GM23248 (cell line): ENCODE measurements around the gene KIAA1671. TPM values are rescaled to one million over a fixed set of nuclear protein-coding genes. Genes with fewer than 3 reads are reported as not detected.

Experiments
- DNase-seq: peaks from one replicate; pipeline ENCODE4 v3.0.0-alpha.2; 2015
- H2AFZ ChIP-seq: fragments of 200-600 bp; sonication (generic); 2 replicates; pipeline ENCODE4 v1.6.1; 2016; ENCODE audit warnings: antibody characterized with exemption
- H3F3A ChIP-seq: fragments of 200-600 bp; sonication (generic); 2 replicates; pipeline ENCODE4 v1.6.1; 2016; ENCODE audit warnings: mild to moderate bottlenecking, antibody characterized with exemption, mixed run types; ENCODE audit not compliant: insufficient read depth
- H3K27ac ChIP-seq: fragments of 200-600 bp; sonication (generic); 2 replicates; pipeline ENCODE4 v1.5.1; 2016; ENCODE audit warnings: mild to moderate bottlenecking
- H3K27me3 ChIP-seq: fragments of 200-600 bp; sonication (generic); replicated peaks from 2 replicates; pipeline ENCODE4 v1.6.1; 2016; ENCODE audit warnings: mild to moderate bottlenecking; ENCODE audit not compliant: insufficient read depth
- H3K36me3 ChIP-seq: fragments of 200-600 bp; sonication (generic); 2 replicates; pipeline ENCODE4 v1.6.1; 2016; ENCODE audit warnings: low read depth, mild to moderate bottlenecking
- H3K4me1 ChIP-seq: fragments of 200-600 bp; sonication (generic); 2 replicates; pipeline ENCODE4 v1.6.1; 2016; ENCODE audit warnings: mild to moderate bottlenecking; ENCODE audit not compliant: insufficient read depth
- H3K4me2 ChIP-seq: fragments of 200-600 bp; sonication (generic); one replicate; pipeline ENCODE4 v1.6.1; 2016; ENCODE audit warnings: mild to moderate bottlenecking; ENCODE audit not compliant: unreplicated experiment
- H3K4me3 ChIP-seq: fragments of 200-600 bp; sonication (generic); 2 replicates; pipeline ENCODE4 v1.5.1; 2016; ENCODE audit warnings: mild to moderate bottlenecking
- H3K79me2 ChIP-seq: fragments of 200-600 bp; sonication (generic); 2 replicates; pipeline ENCODE4 v1.6.1; 2016; ENCODE audit warnings: mild to moderate bottlenecking; ENCODE audit not compliant: insufficient read depth
- H3K9ac ChIP-seq: fragments of 200-600 bp; sonication (generic); 2 replicates; pipeline ENCODE4 v1.6.1; 2016; ENCODE audit warnings: mild to moderate bottlenecking
- H3K9me2 ChIP-seq: fragments of 200-600 bp; sonication (generic); 2 replicates; pipeline ENCODE4 v1.6.1; 2016; ENCODE audit warnings: mixed run types, mild to moderate bottlenecking, moderate library complexity; ENCODE audit not compliant: insufficient read depth
- H3K9me3 ChIP-seq: fragments of 200-600 bp; sonication (generic); one replicate; pipeline ENCODE4 v1.6.1; 2017; ENCODE audit warnings: low read depth
- H4K20me1 ChIP-seq: fragments of 200-600 bp; sonication (generic); 2 replicates; pipeline ENCODE4 v1.6.0; 2016; ENCODE audit not compliant: insufficient read depth
- EZH2 ChIP-seq: fragments of 200-600 bp; sonication (generic); IDR thresholded peaks from 2 replicates; pipeline ENCODE4 v1.6.1; 2018; ENCODE audit warnings: antibody characterized with exemption, mild to moderate bottlenecking; ENCODE audit not compliant: insufficient read depth, poor library complexity, severe bottlenecking
- EZH2phosphoT487 ChIP-seq: fragments of 200-600 bp; sonication (generic); IDR thresholded peaks from 2 replicates; pipeline ENCODE4 v1.6.1; 2018; ENCODE audit warnings: antibody characterized with exemption, moderate library complexity, mild to moderate bottlenecking, low read depth; ENCODE audit not compliant: insufficient read depth
- WGBS, 2 experiments: methylation state at CpG; one replicate each; pipeline ENCODE4 v1.1.6; 2015 to 2017; ENCODE audit warnings: low lambda C conversion rate in 2 of 2, low coverage in 1 of 2; ENCODE audit errors: missing lambda C conversion rate in 2 of 2; 5-methylcytosine and 5-hydroxymethylcytosine counted together
- in situ Hi-C: fragments of 300-500 bp; cut with MboI; formaldehyde crosslinking; loops from 2 replicates; pipeline ENCODE4 v1.15.0; 2020
- polyA plus RNA-seq: library from polyadenylated mRNA; unstranded; fragments of >200 nt; fragmentation: Nextera tagmentation; extraction: Ambion mirVana; gene quantifications from 2 replicates; pipeline ENCODE4 v1.2.1, GENCODE V29; 2016
- total RNA-seq: library from RNA; depleted of rRNA; stranded (reverse); fragments of >200 nt; shearing (Covaris generic); gene quantifications from 2 replicates; pipeline ENCODE4 v1.2.3, GENCODE V29; 2014

The KIAA1671 gene
- total and polyA plus RNA-seq, 2 experiments from 2014 or later, result 0.25 to 0.76 TPM

DNA sequence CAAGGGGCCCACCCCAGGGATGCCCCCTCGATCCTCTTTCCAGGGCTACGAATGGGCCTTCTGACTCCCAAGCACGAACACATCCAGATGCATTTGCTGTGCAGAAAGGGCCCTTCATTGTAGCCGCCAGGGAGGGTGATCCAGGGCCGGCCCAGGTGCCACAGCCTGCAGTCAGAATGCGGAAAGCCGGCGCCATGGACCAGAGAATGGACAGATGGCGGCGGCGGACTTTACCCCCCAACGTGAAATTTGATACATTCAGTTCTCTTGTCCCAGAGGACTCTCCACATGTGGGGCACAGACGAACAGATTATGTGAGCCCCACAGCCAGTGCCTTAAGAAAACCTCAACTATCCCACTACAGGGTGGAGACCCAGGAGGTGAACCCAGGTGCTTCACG lies 87.2 kb downstream of the KIAA1671 start:
- Histone ChIP-seq H3K9me2 (no peaks in the 10 kb centered on the region), H3K9ac (no peak overlapping the region), H2AFZ (no peak overlapping the region), H3F3A (no peaks in the 10 kb centered on the region), H3K79me2 (no peaks in the 10 kb centered on the region), H3K4me3 (no peak overlapping the region), H3K27me3 (peaks cover 7% of the 10 kb centered on the region; the same call in 1 of the 2 replicates), H3K4me2 (no peak overlapping the region), H3K4me1 (no peaks in the 10 kb centered on the region), H4K20me1 (no peaks in the 10 kb centered on the region), H3K36me3 (no peaks in the 10 kb centered on the region), H3K9me3 (no peaks in the 10 kb centered on the region), H3K27ac (no peak overlapping the region)
- TF ChIP-seq EZH2, result no peak
- no peak for TF ChIP-seq EZH2phosphoT487
- WGBS, 2 experiments, result 64 to 71% methylated on average over 10 to 14 of the region's 14 CpGs
- in situ Hi-C loops, result no loop called here
- DNase-seq, result no peak

DNA sequence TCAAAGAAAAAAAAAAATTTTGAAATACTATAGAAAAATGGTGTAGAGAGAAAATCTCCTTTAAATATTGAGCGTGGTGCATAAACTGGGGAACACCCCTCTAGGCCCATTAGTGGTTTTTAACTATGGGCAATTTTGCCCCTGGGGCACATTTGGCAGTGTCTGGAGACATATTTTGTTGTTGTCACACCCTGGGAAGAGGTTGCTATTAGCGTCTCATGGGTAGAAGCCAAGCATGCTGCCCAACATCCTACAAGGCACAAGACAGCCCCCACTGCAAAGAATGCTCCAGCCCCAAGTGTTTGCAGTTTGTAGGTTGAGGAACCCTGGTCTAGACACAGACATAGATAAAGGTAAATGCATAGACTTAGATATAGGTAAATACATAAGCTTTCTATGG lies 92.6 kb downstream of the KIAA1671 start:
- H3K79me2 ChIP-seq, result no peaks in the 10 kb centered on the region
- H3K27ac ChIP-seq, result no peak overlapping the region
- no peaks in the 10 kb centered on the region for H3F3A ChIP-seq
- TF ChIP-seq EZH2, result no peak
- TF ChIP-seq EZH2phosphoT487, result no peak
- no peak overlapping the region for H3K9ac ChIP-seq
- no peak overlapping the region for H3K4me3 ChIP-seq
- peaks cover 7% of the 10 kb centered on the region for H3K27me3 ChIP-seq
- no peak for DNase-seq
- 64 to 65% methylated on average over 2 of the region's 2 CpGs for WGBS, 2 experiments
- no peaks in the 10 kb centered on the region for H4K20me1 ChIP-seq
- no peaks in the 10 kb centered on the region for H3K9me3 ChIP-seq
- in situ Hi-C loops, result loop anchor here (5.0 kb wide), 1 partner anchor 98 kb away; the partner anchor contains the start of gene LHFPL7
- no peak overlapping the region for H3K4me2 ChIP-seq
- no peaks in the 10 kb centered on the region for H3K9me2 ChIP-seq
- H2AFZ ChIP-seq, result no peak overlapping the region
- no peaks in the 10 kb centered on the region for H3K4me1 ChIP-seq
- H3K36me3 ChIP-seq, result no peaks in the 10 kb centered on the region

DNA sequence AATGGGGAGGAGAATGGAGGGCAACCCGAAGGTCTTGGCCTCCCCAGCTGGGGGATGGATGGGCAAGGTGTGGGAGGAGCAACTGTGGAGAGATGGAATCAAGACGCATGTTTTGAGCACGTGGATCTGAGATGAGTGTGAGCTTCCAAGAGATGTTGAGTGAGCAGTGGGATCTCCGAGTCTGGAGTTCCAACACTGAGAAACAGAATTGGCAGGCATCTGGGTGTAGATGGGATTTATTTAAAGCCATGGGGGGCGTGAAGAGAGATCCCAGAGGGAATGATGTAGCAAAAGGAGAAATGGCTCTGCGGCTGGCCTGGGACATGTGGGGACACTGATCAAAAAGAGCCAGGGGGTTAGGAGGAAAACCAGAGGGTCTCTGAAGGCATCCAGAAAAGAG lies 95.6 kb downstream of the KIAA1671 start:
- Histone ChIP-seq H3K79me2 (no peaks in the 10 kb centered on the region), H3K27ac (no peak overlapping the region), H3K9ac (no peak overlapping the region), H3K4me2 (no peak overlapping the region), H3K4me3 (no peak overlapping the region), H3F3A (no peaks in the 10 kb centered on the region), H3K36me3 (no peaks in the 10 kb centered on the region), H3K27me3 (peaks cover 7% of the 10 kb centered on the region), H2AFZ (no peak overlapping the region), H3K4me1 (no peaks in the 10 kb centered on the region), H3K9me2 (no peaks in the 10 kb centered on the region), H4K20me1 (no peaks in the 10 kb centered on the region), H3K9me3 (no peaks in the 10 kb centered on the region)
- DNase-seq, result no peak
- 25 to 28% methylated on average over 6 of the region's 6 CpGs for WGBS, 2 experiments
- TF ChIP-seq EZH2, result no peak
- no peak for TF ChIP-seq EZH2phosphoT487
- in situ Hi-C loops, result loop anchor here (5.0 kb wide), 1 partner anchor 101 kb away; the partner anchor contains the start of gene LHFPL7

DNA sequence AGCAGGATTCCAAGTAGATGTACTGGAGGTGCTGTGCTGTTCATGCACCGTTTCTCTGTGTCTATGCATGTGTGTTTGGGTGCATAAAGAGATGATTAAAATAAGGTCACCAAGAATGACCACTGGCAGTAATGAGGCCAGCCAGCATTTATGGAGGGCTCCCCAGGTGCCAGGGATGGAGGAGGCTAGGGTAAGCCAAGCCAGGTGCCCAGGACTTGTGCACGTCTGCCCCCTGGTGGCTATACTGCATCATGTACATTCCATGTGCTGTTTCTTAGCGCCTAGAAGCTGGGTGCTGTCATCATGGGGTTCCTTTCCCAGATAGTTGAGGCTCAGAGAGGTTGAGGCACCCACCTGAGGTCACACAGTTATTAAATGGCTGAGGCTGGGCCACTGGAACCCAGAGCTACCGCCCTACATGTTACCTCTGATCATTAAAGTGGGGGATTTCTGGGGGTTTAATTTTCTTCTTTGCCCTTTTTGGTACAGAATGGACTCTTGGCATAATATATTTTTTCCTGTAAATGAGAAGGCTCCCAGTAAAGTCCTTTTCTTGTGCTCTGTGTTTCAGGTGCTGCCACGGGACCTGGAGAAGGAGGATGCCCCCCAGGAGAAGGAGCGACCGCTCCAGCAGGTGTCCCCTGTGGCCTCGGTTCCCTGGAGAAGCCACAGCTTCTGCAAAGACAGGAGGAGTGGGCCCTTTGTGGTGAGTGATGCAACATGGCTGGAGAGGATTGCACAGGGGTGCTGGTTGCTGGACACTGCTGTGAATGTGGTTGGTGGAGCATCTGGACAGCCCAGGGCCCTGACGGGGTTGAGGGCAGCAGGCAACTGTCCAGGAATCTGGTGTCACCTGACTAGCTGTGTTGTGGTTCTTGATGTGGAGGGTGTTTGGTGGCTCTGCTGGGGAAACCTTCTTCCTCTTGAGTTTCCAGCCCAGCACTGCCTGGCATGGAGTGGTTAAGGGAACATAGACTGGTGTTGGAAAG lies 96.4 kb downstream of the KIAA1671 start:
- peak; percentile 69 for DNase-seq
- 34 to 35% methylated on average over 9 of the region's 9 CpGs for WGBS, 2 experiments
- Histone ChIP-seq H3K27me3 (peaks cover 4% of the 10 kb centered on the region), H3F3A (no peaks in the 10 kb centered on the region), H3K9me3 (no peaks in the 10 kb centered on the region), H3K4me1 (no peaks in the 10 kb centered on the region), H3K9me2 (no peaks in the 10 kb centered on the region), H3K36me3 (no peaks in the 10 kb centered on the region), H3K4me2 (no peak overlapping the region), H3K4me3 (no peak overlapping the region), H3K27ac (no peak overlapping the region), H2AFZ (no peak overlapping the region), H4K20me1 (no peaks in the 10 kb centered on the region), H3K79me2 (no peaks in the 10 kb centered on the region), H3K9ac (no peak overlapping the region)
- in situ Hi-C loops, result loop anchor here (5.0 kb wide), 1 partner anchor 102 kb away; the partner anchor contains the start of gene LHFPL7
- TF ChIP-seq EZH2, result no peak
- TF ChIP-seq EZH2phosphoT487, result no peak
